Thoracic aorta (tissue), 2 donors: Measurements from ENCODE around the gene VGF. TPM values are rescaled to one million over a fixed set of nuclear protein-coding genes. Genes with fewer than 3 reads are reported as not detected.
"Not testable (repeated sequence)": the region's sequence is repeated elsewhere in the genome, so short reads cannot be mapped to it uniquely, and the experiment has no call there.

Experiments
- ATAC-seq: fragments of 150-250 bp; one replicate; pipeline ENCODE4 v1.8.0; 2017; ENCODE audit warnings: low read depth; ENCODE audit not compliant: insufficient number of reproducible peaks, low FRiP score
- DNase-seq: peaks from one replicate; pipeline ENCODE4 v3.0.0-alpha.2; 2020; ENCODE audit warnings: low spot score
- H3K27ac ChIP-seq, 2 donors: fragments of 200-600 bp; sonication (generic); 1 replicate in 1 of 2; 2 replicates in 1 of 2; pipeline ENCODE4 v1.5.1; 2016; ENCODE audit warnings: mild to moderate bottlenecking in 2 of 2, moderate library complexity in 2 of 2
- H3K27me3 ChIP-seq: fragments of 200-600 bp; sonication (generic); replicated peaks from 2 replicates; pipeline ENCODE4 v1.6.0; 2016; ENCODE audit warnings: mild to moderate bottlenecking; ENCODE audit not compliant: insufficient read depth
- H3K36me3 ChIP-seq: fragments of 200-600 bp; sonication (generic); one replicate; pipeline ENCODE4 v1.5.1; 2016
- H3K4me1 ChIP-seq, 2 donors: fragments of 200-600 bp; sonication (generic); 1 replicate in 1 of 2; 2 replicates in 1 of 2; pipeline versions ENCODE4 v1.5.1 to v1.6.0; 2016; ENCODE audit warnings: low read depth in 2 of 2, mild to moderate bottlenecking in 1 of 2; ENCODE audit not compliant: control insufficient read depth in 1 of 2
- H3K4me3 ChIP-seq: fragments of 200-600 bp; sonication (generic); 2 replicates; pipeline ENCODE4 v1.5.1; 2016; ENCODE audit warnings: mild to moderate bottlenecking
- H3K9me3 ChIP-seq: fragments of 200-600 bp; sonication (generic); 2 replicates; pipeline ENCODE4 v1.5.1; 2016
- CTCF ChIP-seq: fragments of 200-600 bp; sonication (generic); IDR thresholded peaks from one replicate; pipeline ENCODE4 v1.5.1; 2019; ENCODE audit warnings: antibody characterized with exemption
- total RNA-seq, 2 donors: library from RNA; depleted of rRNA; stranded (reverse); fragments of >200 nt; gene quantifications; one replicate each; pipeline versions ENCODE4 v1.1.0 to v1.2.3, GENCODE V29; 2016

Gene VGF
- total RNA-seq, 2 donors from 2014 or later = not detected

- no peak overlapping the region for H3K27ac ChIP-seq
- no peak overlapping the region for H3K4me3 ChIP-seq
- H3K9me3 ChIP-seq = no peaks in the 10 kb centered on the region
- peaks cover 24% of the 10 kb centered on the region for H3K36me3 ChIP-seq
- peaks cover 3% of the 10 kb centered on the region for H3K27me3 ChIP-seq
- TF ChIP-seq CTCF = no peak
- ATAC-seq (no peak), DNase-seq (no peak)
- H3K4me1 ChIP-seq = no peaks in the 10 kb centered on the region
Observed at GRCh38 chr7:101207459-101207858, 42.1 kb upstream of the VGF start.

GRCh38 chr7:101206665-101207042 is 41.3 kb upstream of the VGF start:
- H3K4me1 ChIP-seq = peaks cover 4 to 7% of the 10 kb centered on the region in 2 donors
- peaks cover 18% of the 10 kb centered on the region for H3K36me3 ChIP-seq
- no peak for ATAC-seq
- DNase-seq = no peak
- no peak overlapping the region for H3K4me3 ChIP-seq
- TF ChIP-seq CTCF = no peak
- no peaks in the 10 kb centered on the region for H3K9me3 ChIP-seq
- H3K27me3 ChIP-seq = peaks cover 9% of the 10 kb centered on the region
- no peak overlapping the region for H3K27ac ChIP-seq

GRCh38 chr7:101205901-101206664 is 40.7 kb upstream of the VGF start:
- H3K9me3 ChIP-seq = no peaks in the 10 kb centered on the region
- ATAC-seq (no peak), DNase-seq (no peak)
- TF ChIP-seq CTCF = no peak
- peaks cover 5 to 9% of the 10 kb centered on the region in 2 donors for H3K4me1 ChIP-seq
- H3K27me3 ChIP-seq = peaks cover 9% of the 10 kb centered on the region
- H3K4me3 ChIP-seq = no peak overlapping the region
- H3K36me3 ChIP-seq = peaks cover 16% of the 10 kb centered on the region
- H3K27ac ChIP-seq = no peak overlapping the region

- H3K27me3 ChIP-seq, H3K27ac ChIP-seq, H3K9me3 ChIP-seq, ATAC-seq, DNase-seq, H3K4me3 ChIP-seq, H3K4me1 ChIP-seq, H3K36me3 ChIP-seq: not testable (repeated sequence)
Observed at GRCh38 chr7:101203740-101204738, 38.7 kb upstream of the VGF start.

GRCh38 chr7:101202603-101202918 is 37.2 kb upstream of the VGF start:
- peaks cover 5 to 9% of the 10 kb centered on the region in 2 donors for H3K4me1 ChIP-seq
- no peaks in the 10 kb centered on the region for H3K36me3 ChIP-seq
- H3K27ac ChIP-seq = no peak overlapping the region
- no peak for TF ChIP-seq CTCF
- no peaks in the 10 kb centered on the region for H3K9me3 ChIP-seq
- ATAC-seq (no peak), DNase-seq (no peak)
- peaks cover 9% of the 10 kb centered on the region for H3K27me3 ChIP-seq
- H3K4me3 ChIP-seq = no peak overlapping the region
